HG03354 (cell line): ENCODE data around the gene CCDC85B.
"Not testable (repeated sequence)": the region's sequence is repeated elsewhere in the genome, so short reads cannot be mapped to it uniquely, and the experiment has no call there.

ENCODE experiments used
- ATAC-seq: cut with Tn5 transposase; IDR thresholded peaks from one replicate; pipeline ENCODE4 v1.9.1; 2021; ENCODE audit warnings: mild to moderate bottlenecking; ENCODE audit not compliant: unreplicated experiment, poor library complexity, severe bottlenecking

Gene CCDC85B

GRCh38 chr11:65890324-65891218, at the start of gene CCDC85B:
TSS of gene CCDC85B (plus strand) at chr11:65890673. CDS start at chr11:65890784, 111 bp downstream.
- ATAC-seq, result peak; percentile 56

DNA sequence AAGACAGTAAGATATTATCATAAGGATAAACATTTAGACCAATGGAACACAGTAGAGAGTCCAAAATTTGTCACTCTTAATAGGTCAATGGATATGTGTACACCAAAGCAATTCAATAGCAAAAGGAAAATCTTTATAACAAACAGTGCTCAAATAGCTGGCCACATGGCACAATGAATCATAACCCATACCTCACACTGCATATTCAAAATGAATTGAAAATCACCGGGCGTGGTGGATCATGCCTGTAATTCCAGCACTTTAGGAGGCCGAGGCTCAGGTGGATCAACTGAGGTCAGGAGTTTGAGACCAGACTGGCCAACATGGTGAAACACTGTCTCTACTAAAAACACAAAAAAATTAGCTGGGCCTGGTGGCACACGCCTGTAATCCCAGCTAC, 48.3 kb upstream of the CCDC85B start:
- ATAC-seq, result no peak

- ATAC-seq, result no peak
Observed at GRCh38 chr11:65843811-65844210, 46.7 kb upstream of the CCDC85B start.

GRCh38 chr11:65844231-65844872, 46.1 kb upstream of the CCDC85B start:
- no peak for ATAC-seq

GRCh38 chr11:65847746-65848145, 42.7 kb upstream of the CCDC85B start:
- ATAC-seq, result no peak

- not testable (repeated sequence) for ATAC-seq
Observed at GRCh38 chr11:65848693-65849092, 41.8 kb upstream of the CCDC85B start.

- ATAC-seq, result no peak
Observed at GRCh38 chr11:65849366-65849765, 41.1 kb upstream of the CCDC85B start.

GRCh38 chr11:65849771-65850216, 40.7 kb upstream of the CCDC85B start:
- no peak for ATAC-seq

- no peak for ATAC-seq
Observed at GRCh38 chr11:65850217-65851082, 40.0 kb upstream of the CCDC85B start.

DNA sequence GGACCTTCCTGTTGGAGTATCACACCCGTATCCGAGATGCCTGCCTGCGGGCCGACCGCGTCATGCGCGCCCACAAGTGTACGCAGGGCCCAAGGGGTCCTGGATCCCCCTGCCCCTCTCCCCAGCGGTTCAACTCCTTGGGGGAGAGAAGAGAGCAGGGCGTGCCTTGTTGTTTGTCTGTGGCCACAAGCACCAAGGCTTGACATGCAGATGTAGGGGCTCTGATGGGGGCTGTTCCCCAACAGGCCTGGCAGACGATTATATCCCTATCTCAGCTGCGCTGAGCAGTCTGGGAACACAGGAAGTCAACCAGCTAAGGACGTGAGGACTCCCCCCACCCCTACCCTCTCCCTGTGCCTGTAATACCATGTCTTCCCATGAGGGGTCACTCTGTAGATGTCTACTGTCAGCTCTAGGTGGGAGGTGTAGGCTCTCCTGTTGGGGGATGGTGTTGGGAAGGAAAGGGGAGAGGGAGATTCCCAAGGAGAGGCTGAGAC, 39.3 kb upstream of the CCDC85B start:
- ATAC-seq, result no peak

GRCh38 chr11:65851811-65852507, 38.5 kb upstream of the CCDC85B start:
- no peak for ATAC-seq

GRCh38 chr11:65852508-65853245, 37.8 kb upstream of the CCDC85B start:
- ATAC-seq, result no peak

DNA sequence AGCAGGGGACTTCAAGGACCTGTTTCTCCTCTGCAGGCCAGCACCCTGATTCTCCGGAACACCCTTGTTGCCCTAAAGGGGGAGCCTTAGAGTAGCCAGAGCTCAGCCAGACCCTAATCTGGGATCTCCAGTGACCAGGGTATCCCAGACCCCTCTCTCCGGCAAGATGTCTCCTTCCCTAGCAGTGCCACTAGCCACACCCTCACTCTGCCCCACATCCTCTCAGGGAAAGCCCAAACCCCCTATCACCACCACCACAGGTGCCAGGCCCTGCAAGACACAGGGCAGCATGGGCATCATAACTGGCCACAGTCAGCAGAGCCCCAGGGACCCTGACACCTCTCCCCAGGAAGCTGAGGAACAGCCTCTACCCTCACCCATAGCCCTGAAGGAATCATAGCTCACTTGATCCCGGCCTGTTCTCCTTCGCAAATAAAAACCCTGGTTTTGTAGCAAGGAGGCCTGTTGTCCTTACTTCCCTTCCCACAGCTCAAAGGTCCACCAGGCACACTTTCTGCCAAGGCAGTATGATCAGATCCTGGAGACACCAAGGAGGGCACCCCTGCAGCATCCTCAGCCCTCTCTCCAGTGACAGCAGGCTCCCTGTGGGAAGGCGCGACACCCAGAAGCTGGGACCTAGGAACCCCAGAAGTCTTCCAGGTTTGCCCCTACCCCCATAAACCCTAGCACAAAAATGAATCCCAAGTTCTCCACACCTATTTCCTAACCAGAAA, 37.1 kb upstream of the CCDC85B start:
- no peak for ATAC-seq

DNA sequence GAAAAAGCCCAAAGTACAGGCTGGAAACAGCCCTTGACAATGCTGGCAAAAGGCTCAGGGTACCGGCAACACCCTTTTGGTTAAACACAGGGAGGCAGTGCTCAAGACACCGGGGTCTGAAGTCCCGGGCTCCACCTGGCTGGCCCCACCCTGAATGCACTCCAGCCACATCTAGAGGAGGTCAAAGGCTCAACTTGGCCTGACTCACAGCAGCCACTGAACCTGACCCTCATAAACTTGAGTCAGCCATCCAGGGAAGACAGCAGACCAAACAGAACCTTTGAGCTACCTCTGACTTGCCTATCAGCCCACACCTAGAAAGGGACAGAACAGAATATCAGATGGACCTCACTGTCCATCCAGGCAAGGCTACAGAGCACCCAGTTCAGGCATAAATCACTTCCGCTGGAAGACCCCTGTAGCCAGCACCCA, 36.3 kb upstream of the CCDC85B start:
- ATAC-seq, result no peak

DNA sequence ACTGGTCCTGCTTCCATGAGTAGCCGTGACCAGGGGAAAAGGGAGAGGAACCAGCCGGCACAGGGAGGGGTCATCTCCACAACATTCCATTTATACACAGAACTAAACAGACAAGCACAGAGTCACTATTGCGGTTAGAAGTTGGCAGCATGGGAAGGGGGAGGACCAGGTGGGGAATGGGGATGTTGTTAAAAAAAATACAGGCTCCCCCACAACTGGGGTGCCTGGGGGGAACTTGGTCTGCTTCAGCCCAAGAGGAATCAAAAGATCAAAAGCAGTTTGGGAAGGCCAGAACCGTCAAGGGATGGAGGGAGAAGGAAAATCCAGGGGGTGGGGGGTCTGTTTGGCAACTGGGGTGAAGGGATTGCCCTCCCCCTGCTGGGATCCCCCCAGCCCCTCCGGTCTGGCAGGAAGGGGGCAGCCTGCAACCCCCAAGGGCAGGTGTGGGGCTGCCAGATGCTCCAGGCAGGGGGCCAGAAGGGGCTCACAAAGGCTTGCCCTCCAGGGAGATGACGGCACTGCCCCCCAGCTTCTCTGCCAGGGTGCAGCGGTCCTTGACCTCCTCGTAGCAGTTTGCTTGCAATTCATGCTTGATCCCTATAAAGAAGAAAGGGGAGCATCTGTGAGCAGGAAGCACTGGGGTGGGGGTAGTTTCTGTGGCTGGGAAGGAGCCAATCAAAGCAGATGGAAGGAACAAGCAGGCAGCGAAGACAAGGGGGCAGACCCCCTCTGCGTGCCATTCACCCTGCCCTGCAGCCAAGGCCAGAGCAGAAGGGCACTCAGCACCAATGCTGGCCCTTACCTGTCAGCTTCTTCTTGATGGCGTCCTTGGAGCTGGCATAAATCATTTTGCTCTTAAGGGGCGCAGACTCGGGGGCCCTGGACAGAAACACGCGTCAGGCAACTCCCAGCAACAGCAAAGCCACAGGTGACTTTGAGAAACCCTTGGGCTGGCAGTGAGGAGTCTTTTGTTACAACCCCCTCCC, 35.3 kb upstream of the CCDC85B start:
- no peak for ATAC-seq

DNA sequence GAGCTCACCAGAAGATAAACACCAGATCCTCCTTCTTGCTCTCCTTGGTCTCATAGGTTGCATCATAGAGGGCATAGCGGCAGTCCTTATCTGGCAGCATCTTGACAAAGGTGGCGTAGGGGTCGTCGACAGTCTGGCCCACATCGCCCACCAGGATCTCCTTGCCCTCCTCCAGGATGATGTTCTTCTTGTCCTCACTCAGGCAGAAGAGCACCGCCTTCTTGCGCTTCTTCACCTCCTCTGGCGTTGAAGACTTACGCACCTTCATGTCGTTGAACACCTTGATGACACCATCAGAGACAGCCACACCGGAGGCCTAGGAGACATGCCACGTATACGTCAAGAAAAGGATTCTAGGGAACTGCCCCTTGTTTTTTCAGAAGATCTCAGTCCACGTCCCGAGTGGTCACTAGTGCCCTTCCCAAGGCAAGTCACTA, 34.5 kb upstream of the CCDC85B start:
- ATAC-seq, result no peak
